Ramos (cell line): Measurements from ENCODE around the gene CDH23.
"Not testable (repeated sequence)": the region's sequence is repeated elsewhere in the genome, so short reads cannot be mapped to it uniquely, and the experiment has no call there.

Source experiments
- in situ Hi-C: fragments of 300-500 bp; cut with MboI; formaldehyde crosslinking; loops from one replicate; pipeline ENCODE4 v1.14.3; 2022; ENCODE audit warnings: low sequenced_read_pairs; ENCODE audit not compliant: unreplicated experiment

The CDH23 gene

DNA sequence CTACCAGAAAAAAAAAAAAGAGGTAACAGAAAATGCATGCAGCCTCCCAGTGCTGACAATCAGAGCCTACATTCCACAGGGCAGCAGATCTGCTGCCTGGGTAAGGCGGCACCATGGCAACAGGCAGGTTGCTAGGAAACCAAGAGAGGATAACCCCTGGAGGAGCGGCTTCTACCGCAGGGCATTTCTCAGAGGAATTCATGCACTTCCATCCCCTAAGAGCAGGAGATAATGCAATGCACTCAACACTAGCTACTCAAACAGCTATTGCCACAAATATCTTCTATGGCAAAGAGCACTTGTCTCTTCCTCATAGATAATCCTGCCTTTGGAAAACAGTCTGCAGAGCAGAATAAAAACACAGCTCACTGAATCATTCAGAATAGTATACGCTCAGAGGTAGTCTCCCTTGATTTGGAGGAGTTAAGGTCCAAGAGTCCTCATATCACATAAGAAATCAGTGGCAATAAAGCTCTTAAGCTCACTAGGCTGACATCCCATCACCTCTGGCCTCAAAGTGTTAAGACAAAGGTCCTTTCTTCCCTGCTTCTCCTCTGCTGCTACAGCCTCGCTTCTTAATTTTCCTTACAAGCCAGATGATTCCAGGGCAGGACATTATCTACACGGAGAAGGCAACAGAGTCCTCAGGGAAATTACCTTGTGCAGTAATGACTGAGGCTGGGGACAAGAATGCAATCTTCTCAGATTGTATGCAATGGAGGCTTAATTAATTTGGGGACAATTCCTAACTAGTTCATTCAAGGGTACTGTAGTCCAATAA lies 443.6 kb downstream of the CDH23 start:
- in situ Hi-C loops, result no loop called here

- in situ Hi-C loops, result no loop called here
Observed at GRCh38 chr10:71840958-71841335, 444.2 kb downstream of the CDH23 start.

GRCh38 chr10:71842422-71842821 lies 445.7 kb downstream of the CDH23 start:
- in situ Hi-C loops, result no loop called here

- in situ Hi-C loops, result no loop called here
Observed at GRCh38 chr10:71842856-71843686, 446.4 kb downstream of the CDH23 start.

GRCh38 chr10:71844084-71844483 lies 447.4 kb downstream of the CDH23 start:
- in situ Hi-C loops, result no loop called here

DNA sequence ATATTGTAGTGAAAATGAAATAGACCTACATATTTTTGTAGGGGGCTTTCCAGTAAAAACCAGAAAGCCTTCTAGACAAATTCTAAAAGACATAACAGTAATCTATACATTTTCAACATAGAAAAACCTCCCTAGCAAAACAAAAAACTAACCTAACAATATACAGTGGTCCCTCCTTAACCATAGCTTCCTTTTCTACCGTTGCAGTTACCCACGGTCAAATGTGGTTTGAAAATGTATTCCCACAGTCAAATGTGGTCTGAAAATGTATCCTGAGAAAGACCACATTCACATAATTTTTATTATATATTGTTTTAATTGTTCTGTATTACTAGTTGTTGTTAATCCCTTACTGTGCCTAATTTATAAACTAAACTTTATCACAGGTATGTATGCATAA lies 448.0 kb downstream of the CDH23 start:
- in situ Hi-C loops, result no loop called here

DNA sequence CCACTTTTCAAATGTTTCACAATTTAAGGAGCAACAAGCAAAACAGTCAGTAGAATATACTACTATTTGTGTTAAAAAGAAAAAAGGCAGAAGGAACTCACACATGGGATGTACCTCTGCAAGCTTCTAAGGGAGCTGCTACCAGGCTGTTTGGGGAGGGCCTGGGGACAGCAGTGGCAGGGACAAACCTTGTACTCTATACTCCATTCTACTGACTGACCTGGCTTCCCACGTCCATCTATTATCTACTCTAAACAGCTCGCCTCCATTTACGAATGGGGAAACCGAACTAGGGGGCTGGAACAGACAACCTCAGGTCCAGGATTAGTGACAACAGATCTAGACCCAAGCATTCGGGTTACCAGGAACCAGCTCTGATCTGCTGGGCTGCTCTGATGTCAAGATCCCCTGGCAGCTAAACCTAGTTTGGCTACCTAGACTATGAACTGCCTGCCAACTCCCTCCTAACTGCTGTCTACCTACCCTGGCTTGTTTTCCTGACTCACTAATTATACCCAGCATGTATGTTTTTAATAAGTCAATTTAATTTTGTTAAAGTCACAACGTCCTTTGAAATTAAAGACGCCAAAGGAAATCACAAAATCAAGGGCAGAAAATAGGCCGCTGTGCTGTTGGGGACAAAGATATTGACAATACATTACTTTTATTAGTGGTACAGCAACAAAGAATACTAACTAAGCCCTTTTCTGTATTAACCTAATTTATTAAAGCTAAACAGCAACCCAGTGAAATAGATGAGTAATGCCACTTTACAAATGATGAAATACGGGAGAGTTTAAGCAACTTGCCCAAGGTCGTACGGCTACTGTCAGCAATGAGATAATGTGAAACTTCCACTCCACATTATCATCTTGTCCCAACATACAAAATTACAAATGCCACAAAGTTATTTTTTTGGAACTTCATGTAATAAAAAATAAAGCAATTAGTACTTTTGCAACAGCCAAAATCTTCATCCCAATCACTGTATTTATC lies 449.0 kb downstream of the CDH23 start:
- in situ Hi-C loops, result no loop called here

GRCh38 chr10:71846816-71847215 lies 450.1 kb downstream of the CDH23 start:
- in situ Hi-C loops, result no loop called here

- in situ Hi-C loops, result no loop called here
Observed at GRCh38 chr10:71847418-71847817, 450.7 kb downstream of the CDH23 start.

DNA sequence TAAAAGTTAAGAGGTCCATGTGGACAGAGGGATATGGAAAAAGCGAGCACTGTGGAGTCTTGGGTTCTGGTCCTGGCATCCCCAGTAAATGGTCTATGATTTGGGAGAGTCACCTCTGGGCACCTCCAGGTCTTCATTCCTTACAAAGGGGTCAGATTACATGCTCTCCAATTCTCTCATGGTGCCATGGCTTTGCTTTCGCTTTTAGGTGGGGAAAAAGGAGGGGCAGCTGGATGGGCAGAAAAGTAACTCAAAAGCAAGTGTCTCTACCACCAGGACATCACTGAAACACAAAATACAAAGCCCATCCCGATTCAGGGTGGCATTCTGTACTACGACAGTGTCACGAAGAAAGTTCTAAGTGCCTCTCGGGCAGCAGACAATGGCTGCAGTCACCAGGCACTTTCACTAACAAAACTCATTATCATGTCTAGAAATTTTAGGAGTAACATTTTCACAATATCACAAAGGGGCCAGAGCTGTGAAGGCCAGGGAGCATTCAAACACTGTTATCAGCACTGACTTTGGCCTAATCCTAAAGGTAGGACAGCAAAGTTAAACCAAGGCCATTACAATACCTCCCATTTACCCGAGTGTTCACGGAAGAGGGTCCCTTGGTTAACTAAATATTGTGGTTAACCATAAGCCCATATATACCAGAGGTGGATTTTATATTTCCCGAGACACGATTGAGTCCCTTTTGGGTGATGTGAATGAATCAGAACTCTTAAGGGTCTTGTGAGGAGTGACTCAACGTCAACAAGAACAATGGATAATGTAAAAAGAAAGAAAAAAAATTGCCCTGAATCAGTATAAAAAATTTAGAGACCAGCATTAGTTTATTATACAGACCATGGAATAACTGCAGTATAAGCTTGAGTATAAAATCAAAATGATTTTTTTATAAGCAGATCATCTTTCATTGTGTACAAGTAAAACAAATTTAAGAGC lies 451.9 kb downstream of the CDH23 start:
- in situ Hi-C loops, result no loop called here

GRCh38 chr10:71849461-71849908 lies 452.8 kb downstream of the CDH23 start:
- in situ Hi-C loops, result no loop called here

DNA sequence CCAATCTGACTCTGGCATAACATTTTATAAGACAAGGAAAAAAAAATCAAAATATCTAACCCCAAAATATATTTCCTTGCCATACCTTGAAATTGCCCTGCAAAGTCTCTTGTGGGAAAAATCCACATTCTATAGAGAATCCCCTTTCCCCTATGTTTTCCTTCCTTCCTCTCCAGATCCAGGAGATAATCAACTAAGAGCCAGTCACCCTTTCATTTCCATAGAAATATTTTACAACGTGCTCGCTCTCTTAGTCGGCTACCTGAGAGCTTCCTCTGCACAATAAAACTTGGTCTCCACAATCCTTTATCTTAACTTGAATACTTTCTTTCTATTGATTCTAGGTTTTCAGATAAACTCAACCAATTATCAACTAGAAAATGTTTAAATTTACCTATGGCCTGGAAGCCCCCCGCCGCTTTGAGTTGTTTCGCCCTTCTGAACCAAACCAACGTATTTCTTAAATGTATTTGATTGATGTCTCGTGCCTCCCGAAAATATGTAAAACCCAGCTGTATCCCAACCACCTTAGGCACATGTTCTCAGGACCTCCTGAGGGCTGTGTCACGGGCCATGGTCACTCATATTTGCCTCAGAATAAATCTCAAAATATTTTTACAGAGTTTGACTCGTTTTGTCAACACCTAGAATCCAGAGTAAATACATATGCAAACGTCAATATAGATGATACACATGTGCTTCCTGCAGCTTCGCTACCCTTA lies 453.5 kb downstream of the CDH23 start:
- in situ Hi-C loops, result no loop called here

- in situ Hi-C loops, result no loop called here
Observed at GRCh38 chr10:71850743-71851464, 454.2 kb downstream of the CDH23 start, which contains the start of gene PSAP. Gene PSAP, minus strand, starts transcription at chr10:71851251. Its CDS starts 30 bp downstream, at chr10:71851221.

DNA sequence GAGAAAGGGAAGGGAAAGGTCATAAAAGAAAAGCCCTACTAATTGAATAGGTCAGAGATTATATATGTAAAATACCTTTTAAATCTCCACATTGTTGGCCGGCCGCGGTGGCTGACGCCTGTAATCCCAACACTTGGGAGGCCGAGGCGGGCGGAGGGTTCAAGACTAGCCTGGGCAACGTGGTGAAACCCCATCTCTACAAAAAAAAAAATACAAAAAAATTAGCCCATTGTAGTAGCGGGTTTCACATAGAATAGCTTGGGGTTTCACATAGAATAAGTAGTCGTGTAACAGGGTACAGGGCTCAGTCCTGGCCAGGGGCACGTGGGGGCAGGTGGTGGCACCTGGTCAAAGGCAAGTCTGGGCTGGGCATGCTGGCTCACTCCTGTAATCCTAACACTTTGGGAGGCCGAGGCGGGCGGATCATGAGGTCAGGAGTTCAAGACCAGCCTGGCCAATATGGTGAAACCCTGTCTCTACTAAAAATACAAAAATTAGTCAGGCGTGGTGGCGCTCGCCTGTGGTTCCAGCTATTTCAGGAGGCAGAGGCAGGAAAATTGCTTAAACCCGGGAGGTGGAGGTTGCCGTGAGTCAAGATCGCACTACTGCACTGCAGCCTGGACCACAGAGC lies 454.9 kb downstream of the CDH23 start:
- in situ Hi-C loops, result not testable (repeated sequence)

GRCh38 chr10:71852355-71852937 lies 455.7 kb downstream of the CDH23 start:
- in situ Hi-C loops, result no loop called here

DNA sequence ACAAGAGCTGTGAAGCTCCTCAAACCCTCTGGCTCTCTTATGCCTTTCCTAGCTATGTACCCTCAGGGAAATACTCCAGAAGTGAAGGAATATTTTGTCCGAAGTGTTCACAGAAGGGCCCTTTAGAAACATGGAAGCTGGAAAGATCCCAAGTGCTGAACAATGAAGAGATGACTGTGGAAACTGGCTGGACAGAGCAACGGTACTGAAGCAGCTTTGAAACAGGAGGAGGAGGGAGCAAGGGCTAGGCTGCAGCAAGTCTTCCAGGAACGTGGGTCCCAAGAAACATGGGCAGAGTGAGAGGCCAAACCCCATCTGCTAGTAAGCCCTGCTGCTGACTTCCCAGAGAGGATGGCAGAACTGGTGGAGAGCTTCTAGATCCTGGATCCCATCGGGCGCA lies 457.3 kb downstream of the CDH23 start:
- in situ Hi-C loops, result no loop called here

GRCh38 chr10:71856619-71857018 lies 459.9 kb downstream of the CDH23 start:
- in situ Hi-C loops, result no loop called here
